Neuronal stem cell (in vitro differentiated cells): ENCODE measurements around the gene CLDN9.

ENCODE experiments used
- DNase-seq: peaks from one replicate; pipeline ENCODE4 v3.0.0-alpha.2; 2013; ENCODE audit warnings: low spot score
- H2AFZ ChIP-seq: one replicate; pipeline ENCODE4 v1.6.1; 2013; ENCODE audit warnings: mild to moderate bottlenecking, low read length, inconsistent platforms
- H2AK5ac ChIP-seq: 2 replicates; pipeline ENCODE4 v1.6.1; 2013; ENCODE audit warnings: low read depth, mild to moderate bottlenecking, inconsistent platforms, low read length, moderate library complexity, mixed read lengths
- H2BK120ac ChIP-seq: 2 replicates; pipeline ENCODE4 v1.6.1; 2013; ENCODE audit warnings: low read depth, mild to moderate bottlenecking, inconsistent platforms, low read length, moderate library complexity, mixed read lengths
- H2BK12ac ChIP-seq: one replicate; pipeline ENCODE4 v1.6.1; 2013; ENCODE audit warnings: low read length, inconsistent platforms
- H2BK15ac ChIP-seq: 2 replicates; pipeline ENCODE4 v1.6.1; 2013; ENCODE audit warnings: mild to moderate bottlenecking, low read length, inconsistent platforms, mixed read lengths
- H2BK5ac ChIP-seq: one replicate; pipeline ENCODE4 v1.6.1; 2013; ENCODE audit warnings: inconsistent platforms, mild to moderate bottlenecking, low read length, moderate library complexity
- H3K14ac ChIP-seq: one replicate; pipeline ENCODE4 v1.6.1; 2013; ENCODE audit warnings: low read length, inconsistent platforms
- H3K18ac ChIP-seq: 2 replicates; pipeline ENCODE4 v1.6.1; 2013; ENCODE audit warnings: low read length, inconsistent platforms
- H3K23ac ChIP-seq: 2 replicates; pipeline ENCODE4 v1.6.1; 2013; ENCODE audit warnings: low read depth, mild to moderate bottlenecking, mixed read lengths, low read length, inconsistent platforms; ENCODE audit not compliant: poor library complexity
- H3K27ac ChIP-seq: replicated peaks from 3 replicates; pipeline ENCODE4 v1.5.1; 2013; ENCODE audit warnings: low read length, inconsistent platforms
- H3K27me3 ChIP-seq, 3 experiments: 2 replicates each; pipeline ENCODE4 v1.6.1; 2013; ENCODE audit warnings: low read length in 3 of 3, mild to moderate bottlenecking in 2 of 3, inconsistent platforms in 1 of 3, low read depth in 1 of 3, mixed read lengths in 1 of 3, moderate library complexity in 1 of 3; ENCODE audit not compliant: control insufficient read depth in 3 of 3, insufficient read depth in 3 of 3
- H3K36me3 ChIP-seq, 2 donors: replicated peaks in 1 of 2; 2 replicates each; pipeline ENCODE4 v1.6.1; 2013; ENCODE audit warnings: low read length in 2 of 2; ENCODE audit not compliant: control insufficient read depth in 2 of 2, insufficient read depth in 2 of 2
- H3K4ac ChIP-seq: 2 replicates; pipeline ENCODE4 v1.6.1; 2013; ENCODE audit warnings: inconsistent platforms, mild to moderate bottlenecking, low read length, moderate library complexity
- H3K4me1 ChIP-seq, 2 donors: 1 replicate in 1 of 2; 2 replicates in 1 of 2; pipeline ENCODE4 v1.6.1; 2013; ENCODE audit warnings: low read length in 2 of 2, low read depth in 1 of 2; ENCODE audit not compliant: control insufficient read depth in 2 of 2, insufficient read depth in 1 of 2
- H3K4me2 ChIP-seq: one replicate; pipeline ENCODE4 v1.6.1; 2013; ENCODE audit warnings: mild to moderate bottlenecking, low read length, inconsistent platforms; ENCODE audit not compliant: insufficient read depth, poor library complexity, severe bottlenecking
- H3K4me3 ChIP-seq, 2 donors: 2 replicates each; pipeline ENCODE4 v1.5.1; 2013; ENCODE audit warnings: low read length in 2 of 2, mild to moderate bottlenecking in 2 of 2, inconsistent platforms in 1 of 2, moderate library complexity in 1 of 2
- H3K79me1 ChIP-seq: one replicate; pipeline ENCODE4 v1.6.1; 2013; ENCODE audit warnings: low read depth, mild to moderate bottlenecking, inconsistent platforms, low read length, moderate library complexity
- H3K9ac ChIP-seq: one replicate; pipeline ENCODE4 v1.6.1; 2013; ENCODE audit warnings: mild to moderate bottlenecking, low read depth, low read length, inconsistent platforms; ENCODE audit not compliant: poor library complexity
- H3K9me3 ChIP-seq, 2 donors: replicated peaks in 1 of 2; 2 replicates each; pipeline versions ENCODE3 to v1.6.1; 2013; ENCODE audit warnings: low read length in 2 of 2, mild to moderate bottlenecking in 2 of 2, inconsistent platforms in 1 of 2, low read depth in 1 of 2, mixed read lengths in 1 of 2, moderate library complexity in 1 of 2; ENCODE audit not compliant: control insufficient read depth in 2 of 2, insufficient read depth in 1 of 2
- H4K8ac ChIP-seq: one replicate; pipeline ENCODE4 v1.6.1; 2013; ENCODE audit warnings: low read depth, mild to moderate bottlenecking, inconsistent platforms, low read length, moderate library complexity
- H4K91ac ChIP-seq: one replicate; pipeline ENCODE4 v1.6.1; 2013; ENCODE audit warnings: low read length, low read depth, mild to moderate bottlenecking, inconsistent platforms; ENCODE audit not compliant: poor library complexity
- WGBS, 2 donors: extraction: QIAGEN DNeasy Blood & Tissue Kit; methylation state at CpG; one replicate each; pipeline ENCODE4 v1.1.7; 2013; ENCODE audit warnings: missing lambda C conversion rate in 2 of 2, mixed read lengths in 1 of 2; ENCODE audit not compliant: insufficient read length in 2 of 2, insufficient replicate concordance in 1 of 2; ENCODE audit errors: extremely low coverage in 2 of 2; 5-methylcytosine and 5-hydroxymethylcytosine counted together

Gene CLDN9

GRCh38 chr16:3057181-3058138, 44.7 kb downstream of the CLDN9 start:
- Histone ChIP-seq H3K4me3 (no peak overlapping the region), H3K27ac (no peak overlapping the region), H2BK12ac (no peak overlapping the region)

GRCh38 chr16:3058139-3059030, 45.7 kb downstream of the CLDN9 start:
- Histone ChIP-seq H3K4ac (no peak overlapping the region), H2AK5ac (peak overlapping the region; percentile 73), H3K27me3 (peaks cover 0 to 13% (median 0%) of the 10 kb centered on the region in 3 experiments), H2BK12ac (no peak overlapping the region), H3K4me3 (peak overlapping the region; percentile 58 to 88), H3K9me3 (peaks cover 0 to 2% of the 10 kb centered on the region in 2 donors), H4K8ac (no peak overlapping the region), H3K4me1 (peaks cover 5 to 7% of the 10 kb centered on the region in 2 donors), H3K9ac (peak overlapping the region; percentile 94), H4K91ac (no peak overlapping the region), H3K79me1 (peaks cover 1% of the 10 kb centered on the region), H2BK15ac (peak overlapping the region; percentile 70), H2BK120ac (no peak overlapping the region), H2BK5ac (no peak overlapping the region), H3K18ac (peak overlapping the region; percentile 94), H3K4me2 (peak overlapping the region; percentile 96), H3K14ac (no peak overlapping the region), H3K23ac (peak overlapping the region; percentile 89), H2AFZ (peak overlapping the region; percentile 93), H3K27ac (no peak overlapping the region), H3K36me3 (peaks cover 7 to 12% of the 10 kb centered on the region in 2 donors)
- WGBS, 2 donors: no CpG with 5 or more reads among the region's 77 CpGs
- DNase-seq: peak; percentile 23

More at GRCh38 chr16:3057181-3058138, 44.7 kb downstream of the CLDN9 start:
- H3K4me2 ChIP-seq: peak overlapping the region; percentile 96
- no peak overlapping the region for H4K91ac ChIP-seq
- WGBS, 2 donors: no CpG with 5 or more reads among the region's 22 CpGs
- H3K9ac ChIP-seq: peak overlapping the region; percentile 38
- no peak overlapping the region for H3K14ac ChIP-seq
- H3K18ac ChIP-seq: peak overlapping the region; percentile 27
- H2AFZ ChIP-seq: no peak overlapping the region
- peaks cover 1% of the 10 kb centered on the region for H3K79me1 ChIP-seq
- no peak overlapping the region for H2BK5ac ChIP-seq
- no peak overlapping the region for H2BK15ac ChIP-seq
- no peak overlapping the region for H4K8ac ChIP-seq
- H3K23ac ChIP-seq: peak overlapping the region; percentile 89
- H2BK120ac ChIP-seq: no peak overlapping the region
- no peak for DNase-seq
- H3K27me3 ChIP-seq: peaks cover 0 to 13% (median 0%) of the 10 kb centered on the region in 3 experiments
- peaks cover 7 to 12% of the 10 kb centered on the region in 2 donors for H3K36me3 ChIP-seq
- H3K4me1 ChIP-seq: peaks cover 5 to 7% of the 10 kb centered on the region in 2 donors
- no peak overlapping the region for H3K4ac ChIP-seq
- H2AK5ac ChIP-seq: no peak overlapping the region
- H3K9me3 ChIP-seq: peaks cover 0 to 2% of the 10 kb centered on the region in 2 donors

GRCh38 chr16:3059041-3059722, 46.5 kb downstream of the CLDN9 start:
- H3K79me1 ChIP-seq: peaks cover 1% of the 10 kb centered on the region
- peak overlapping the region; percentile 79 for H4K91ac ChIP-seq
- peak overlapping the region; percentile 86 for H4K8ac ChIP-seq
- H3K9me3 ChIP-seq: no peaks in the 10 kb centered on the region
- H3K36me3 ChIP-seq: peaks cover 3 to 9% of the 10 kb centered on the region in 2 donors
- peak overlapping the region; percentile 96 for H3K4me2 ChIP-seq
- peaks cover 0 to 13% (median 0%) of the 10 kb centered on the region in 3 experiments for H3K27me3 ChIP-seq
- peak overlapping the region; percentile 93 for H2AFZ ChIP-seq
- H2BK5ac ChIP-seq: peak overlapping the region; percentile 1
- no peak overlapping the region for H3K4ac ChIP-seq
- peak overlapping the region; percentile 96 for H3K18ac ChIP-seq
- peaks cover 5 to 7% of the 10 kb centered on the region in 2 donors for H3K4me1 ChIP-seq
- peak overlapping the region; percentile 58 for H3K14ac ChIP-seq
- no peak overlapping the region for H2BK120ac ChIP-seq
- DNase-seq: peak; percentile 94
- no CpG with 5 or more reads among the region's 67 CpGs for WGBS, 2 donors
- peak overlapping the region; percentile 87 for H3K23ac ChIP-seq
- peak overlapping the region; percentile 73 for H2AK5ac ChIP-seq
- H2BK15ac ChIP-seq: peak overlapping the region; percentile 70
- H3K27ac ChIP-seq: peak overlapping the region; percentile 42
- H3K9ac ChIP-seq: peak overlapping the region; percentile 94
- H3K4me3 ChIP-seq: peak overlapping the region; percentile 58 to 88
- peak overlapping the region; percentile 30 for H2BK12ac ChIP-seq
